NB4 (cell line): ENCODE data around the gene GID8.

Source experiments
- CTCF ChIP-seq: IDR thresholded peaks from one replicate; pipeline ENCODE4 v1.5.1; 2012; ENCODE audit warnings: low read depth, low read length
- MYC ChIP-seq: IDR thresholded peaks from 2 replicates; pipeline ENCODE4 v1.6.1; 2011; ENCODE audit warnings: low read depth, low read length
- POLR2A ChIP-seq: IDR thresholded peaks from 2 replicates; pipeline ENCODE4 v1.6.1; 2011; ENCODE audit warnings: mild to moderate bottlenecking; ENCODE audit not compliant: insufficient read length; ENCODE audit errors: extremely low read depth

- TF ChIP-seq CTCF (no peak), MYC (no peak), POLR2A (no peak)
These were observed 25.9 kb downstream of the GID8 start for GRCh38 chr20:62963614-62964397.
